CD4-positive, alpha-beta T cell treated with Interleukin-15 for 4 hours (primary cell): ENCODE results near the gene NOTCH2.

Experiments used
- DNase-seq: peaks from one replicate; pipeline ENCODE4 v3.0.0-alpha.2; 2020; ENCODE audit warnings: low spot score

The NOTCH2 gene

DNA sequence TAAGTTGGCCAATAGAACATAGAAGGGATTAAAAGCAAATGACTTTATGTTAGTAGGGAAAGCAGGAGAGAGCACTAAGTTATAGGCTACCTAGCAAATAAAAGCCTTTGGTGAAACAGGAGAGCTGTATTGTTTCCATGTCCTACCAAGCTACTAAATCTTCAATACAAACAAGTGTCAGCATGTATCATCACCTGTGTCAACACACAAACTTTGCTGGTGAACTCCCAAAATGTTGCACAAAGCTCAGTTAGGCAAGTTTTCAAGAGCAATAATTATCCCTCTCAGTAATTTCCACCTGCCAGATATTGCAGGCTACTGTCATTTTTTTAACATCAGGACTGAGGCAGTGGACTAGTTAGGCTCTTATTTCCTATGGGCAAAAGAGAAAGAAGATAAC, 95.4 kb downstream of the NOTCH2 start:
- no peak for DNase-seq

DNA sequence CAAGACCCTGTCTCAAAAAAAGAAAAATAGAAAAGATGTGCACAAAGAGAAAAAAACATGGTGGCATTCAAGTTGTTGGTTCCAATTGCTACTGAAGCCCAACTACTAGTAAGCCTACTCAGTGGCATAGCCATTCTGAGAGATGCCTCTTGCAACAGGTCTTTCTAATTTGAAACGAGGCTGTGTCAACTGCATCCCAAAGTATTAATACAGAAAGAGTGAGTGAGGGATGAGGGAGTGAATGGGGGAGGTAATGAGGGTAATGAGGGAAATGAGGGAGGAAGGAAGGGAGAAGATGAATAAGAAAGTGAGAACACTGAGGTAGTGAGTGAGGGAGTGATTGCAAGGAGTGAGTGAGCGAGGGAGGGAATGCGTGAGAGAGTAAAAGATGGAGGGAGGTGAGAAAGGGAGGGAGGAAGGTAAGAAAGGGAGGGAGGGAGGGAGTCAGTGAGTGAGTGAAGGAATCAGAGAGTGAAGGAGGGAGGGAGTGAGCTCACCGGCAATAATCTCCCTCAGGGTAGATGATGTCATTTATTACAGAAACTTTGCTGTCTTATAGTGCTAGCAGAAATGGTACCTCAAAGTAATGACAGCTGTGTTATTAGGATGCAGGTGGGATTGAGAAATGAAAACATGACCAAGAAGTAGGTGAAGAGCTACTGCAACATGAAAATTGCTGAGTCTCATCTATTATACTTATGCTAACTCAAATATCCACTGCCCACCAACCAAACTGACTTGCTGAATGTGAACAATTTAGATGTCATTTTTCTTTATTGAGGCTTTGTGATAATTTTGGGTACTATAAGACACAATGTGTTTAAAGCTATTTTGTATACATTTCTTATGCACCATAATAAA, 97.5 kb downstream of the NOTCH2 start:
- DNase-seq, result no peak

DNA sequence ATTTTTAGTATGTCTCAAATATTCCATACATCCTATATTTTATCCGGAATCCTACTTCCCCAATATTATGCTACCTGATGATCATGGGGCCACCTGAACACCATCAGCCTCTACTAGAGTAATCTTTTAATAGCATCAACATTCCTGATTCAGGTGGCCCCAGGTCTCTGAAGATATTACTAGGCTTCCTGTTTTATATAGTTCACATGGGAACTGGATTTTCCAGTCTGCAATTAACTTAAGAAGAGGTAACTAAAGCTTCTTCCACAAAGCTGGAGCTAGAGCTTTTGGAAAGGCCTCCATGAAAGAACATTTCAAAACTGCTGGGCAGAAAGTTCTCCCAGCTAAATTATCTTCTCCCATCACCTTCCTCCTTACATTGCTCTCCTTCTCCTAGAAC, 100.9 kb downstream of the NOTCH2 start:
- no peak for DNase-seq

DNA sequence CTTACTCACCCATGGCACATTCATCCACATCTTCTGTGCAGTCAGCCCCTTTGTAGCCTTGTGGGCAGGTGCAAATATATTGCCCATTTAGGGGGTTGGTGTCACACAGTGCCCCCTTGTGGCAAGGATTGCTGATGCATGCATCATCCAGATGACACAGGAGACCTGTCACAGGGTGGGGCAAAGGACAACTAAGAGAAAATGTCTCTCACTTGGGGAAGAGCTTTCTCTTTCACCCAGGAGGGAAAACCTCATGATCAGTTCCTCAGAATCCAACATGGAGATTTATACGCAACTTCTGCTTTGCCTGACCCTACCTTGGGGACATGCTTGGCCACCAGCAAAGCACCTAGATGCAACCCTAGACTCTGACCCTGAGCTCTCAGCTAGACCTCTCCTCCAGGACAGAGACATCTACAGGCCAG, 101.4 kb downstream of the NOTCH2 start:
- DNase-seq, result peak; percentile 80

DNA sequence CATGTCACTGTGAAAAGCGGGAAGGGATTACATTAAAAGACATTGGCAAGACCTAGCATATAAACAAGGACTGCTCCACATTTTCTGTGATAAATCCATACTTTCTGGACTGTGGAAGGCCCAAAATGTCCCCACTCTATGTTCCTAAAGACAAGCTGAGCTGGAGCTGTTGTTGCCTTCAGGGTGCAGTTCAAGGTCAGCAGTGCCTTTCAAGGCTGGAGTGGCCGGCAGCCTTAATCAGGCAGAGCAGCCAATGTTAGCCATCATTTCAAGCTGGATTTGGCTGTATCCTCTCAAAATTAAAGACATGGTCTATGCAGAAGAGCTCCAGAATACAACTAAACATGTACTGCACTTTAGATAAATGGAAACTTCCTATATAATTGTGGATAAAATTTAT, 102.8 kb downstream of the NOTCH2 start:
- no peak for DNase-seq

DNA sequence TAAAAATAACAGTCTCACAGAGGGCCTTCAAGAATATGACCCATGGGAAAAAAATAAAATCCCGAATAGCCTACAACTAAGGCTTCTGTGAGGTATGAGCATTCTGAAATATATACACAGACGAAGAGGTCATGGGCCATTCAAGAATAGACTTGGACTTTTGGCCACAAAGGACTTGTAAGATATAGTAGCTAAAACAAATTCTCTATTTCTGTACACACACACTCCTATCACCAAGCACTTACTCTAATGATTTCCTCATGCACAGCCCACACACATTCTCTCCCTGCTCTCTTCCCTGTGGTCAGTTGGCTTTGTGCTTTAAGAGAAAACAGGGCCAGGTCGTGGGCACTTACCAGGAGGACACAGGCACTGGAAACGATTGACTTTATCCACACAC, 103.4 kb downstream of the NOTCH2 start:
- no peak for DNase-seq

DNA sequence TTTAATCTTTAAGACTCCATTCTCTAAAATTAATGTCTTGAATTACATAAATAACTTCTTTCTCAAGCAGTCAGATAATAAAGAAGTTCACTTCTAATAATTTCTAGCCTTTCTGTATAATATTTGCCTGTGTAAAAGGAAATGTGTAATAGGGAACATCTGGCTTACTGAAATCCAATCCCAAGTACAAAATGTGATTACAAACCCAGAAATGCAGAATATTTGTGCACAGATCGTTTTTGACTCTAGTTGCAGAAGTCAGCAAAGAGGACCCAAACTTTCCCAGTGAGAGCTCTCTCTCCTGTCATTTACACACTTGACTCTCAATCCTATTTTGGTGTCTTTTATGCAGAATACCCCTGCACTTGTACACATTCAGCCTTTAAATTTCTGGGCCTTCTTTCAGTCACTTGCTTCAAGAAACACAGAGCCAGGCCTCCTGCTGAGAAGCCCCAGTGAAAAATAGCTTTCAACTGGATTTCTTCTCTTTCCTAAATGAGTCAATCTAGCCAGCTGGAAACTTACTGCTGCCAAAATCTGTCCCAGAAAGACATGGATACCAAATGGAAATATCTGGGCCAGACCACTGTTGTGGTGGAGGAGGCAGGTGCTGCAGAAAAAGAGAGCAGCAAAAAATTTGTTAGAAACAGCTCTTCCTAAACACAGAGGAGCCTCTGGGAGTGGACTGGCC, 104.6 kb downstream of the NOTCH2 start:
- no peak for DNase-seq

DNA sequence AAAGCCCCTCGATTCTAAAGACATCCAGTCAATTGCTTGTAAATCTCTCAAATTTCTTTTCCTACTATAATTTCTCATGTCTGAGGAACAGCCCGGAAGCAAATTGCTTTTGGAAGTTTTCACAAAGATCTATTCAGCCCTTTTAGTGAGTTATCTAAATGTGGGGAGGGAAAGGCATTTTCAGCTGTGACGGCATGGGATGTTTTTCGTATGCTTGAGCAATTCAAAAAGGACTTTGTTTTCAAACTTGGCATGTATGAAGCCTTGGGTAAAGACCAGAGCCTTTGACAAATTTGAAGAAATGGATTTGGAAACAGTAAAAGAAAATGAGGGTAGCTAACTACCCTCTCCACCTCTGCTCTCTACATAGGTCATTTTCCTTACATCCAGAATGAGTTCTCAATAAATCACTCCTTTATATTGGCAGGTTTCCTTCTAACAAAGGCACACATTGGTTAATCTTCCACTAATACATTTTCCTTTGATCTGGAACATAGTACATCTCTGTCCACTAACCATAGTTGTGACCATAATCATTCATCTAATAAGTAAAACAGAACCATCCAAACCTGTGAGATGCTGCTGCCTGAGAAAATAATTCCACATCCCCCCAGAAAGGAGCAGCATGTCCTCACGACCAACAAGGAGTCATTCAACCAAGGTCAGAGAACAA, 107.0 kb downstream of the NOTCH2 start:
- DNase-seq, result no peak

DNA sequence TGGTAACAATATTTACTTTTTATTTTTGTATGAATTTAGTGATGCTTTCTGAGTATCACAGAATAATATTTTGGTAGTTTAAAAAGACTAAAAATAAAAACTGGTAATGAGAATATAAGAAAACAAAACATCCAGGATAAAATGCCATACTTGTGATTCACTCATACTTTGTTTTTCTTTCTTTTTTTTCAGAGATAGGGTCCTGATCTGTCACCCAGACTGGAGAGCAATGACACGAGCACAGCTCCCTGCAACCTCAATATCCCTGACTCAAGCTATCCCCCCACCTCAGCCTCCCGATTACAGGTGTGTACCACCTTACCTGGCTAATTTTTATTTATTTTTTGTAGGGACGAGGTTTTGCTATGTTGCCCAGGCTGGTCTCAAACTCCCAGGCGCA, 109.0 kb downstream of the NOTCH2 start:
- DNase-seq, result no peak

DNA sequence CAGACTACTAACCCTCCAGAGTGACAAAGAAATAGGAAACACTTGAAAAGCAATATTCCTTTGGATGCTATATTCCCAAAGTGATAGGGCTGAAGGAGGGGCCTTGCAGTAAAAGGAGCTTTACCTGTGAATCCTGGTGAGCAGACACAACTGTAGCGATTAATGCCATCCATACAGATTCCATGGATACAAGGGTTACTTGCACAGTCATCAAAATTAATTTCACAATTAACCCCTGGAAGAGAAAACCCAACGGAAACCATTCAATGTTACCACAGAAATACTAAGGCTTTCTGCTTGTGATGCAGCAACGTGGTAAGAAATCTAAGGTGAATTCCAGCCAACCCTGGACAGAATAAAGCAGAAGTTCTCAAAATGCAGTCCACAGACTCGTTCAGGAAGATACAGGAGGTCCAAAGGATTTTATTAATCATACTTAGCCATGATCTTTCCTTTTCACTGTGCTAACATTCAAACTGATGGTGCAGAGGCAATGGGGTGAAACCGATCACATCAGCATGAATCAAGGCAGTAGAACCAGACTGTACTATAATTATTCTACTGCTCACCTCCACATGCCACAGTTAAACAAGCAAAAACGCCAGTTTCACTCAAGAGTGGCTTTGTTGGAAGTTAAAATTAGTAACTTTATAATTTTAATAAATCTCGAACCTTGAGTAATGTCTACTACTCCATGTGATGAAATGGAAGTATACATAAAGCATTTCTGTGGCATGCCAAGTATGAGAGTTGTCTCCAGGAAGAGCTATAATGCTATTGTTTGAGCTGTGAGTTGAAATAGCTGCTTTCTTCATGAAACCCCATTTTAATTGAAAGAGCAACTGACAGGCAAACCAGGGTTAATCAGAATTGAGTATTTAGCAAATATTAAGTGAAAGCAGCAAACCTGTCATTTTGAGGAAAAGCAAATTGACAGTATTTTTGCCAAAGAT, 109.9 kb downstream of the NOTCH2 start:
- no peak for DNase-seq

DNA sequence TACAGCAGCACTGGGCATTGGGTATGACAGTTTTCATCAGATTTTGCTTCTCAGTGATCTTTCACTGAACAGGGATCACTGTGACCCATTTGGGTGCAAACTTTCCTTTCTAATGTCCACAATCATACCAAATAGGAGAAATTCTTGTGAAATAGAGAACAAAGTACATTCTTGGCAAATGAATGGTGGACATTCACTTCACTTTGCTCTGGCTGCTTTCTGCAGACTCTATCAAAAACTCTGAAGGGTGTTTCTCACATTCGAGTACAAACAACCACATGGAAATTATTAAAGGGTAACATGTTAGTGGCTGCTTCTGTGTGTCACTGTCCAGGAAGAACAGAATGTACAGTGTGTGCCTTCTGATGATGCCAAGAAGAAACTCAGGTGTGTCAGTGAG, 111.2 kb downstream of the NOTCH2 start:
- no peak for DNase-seq

DNA sequence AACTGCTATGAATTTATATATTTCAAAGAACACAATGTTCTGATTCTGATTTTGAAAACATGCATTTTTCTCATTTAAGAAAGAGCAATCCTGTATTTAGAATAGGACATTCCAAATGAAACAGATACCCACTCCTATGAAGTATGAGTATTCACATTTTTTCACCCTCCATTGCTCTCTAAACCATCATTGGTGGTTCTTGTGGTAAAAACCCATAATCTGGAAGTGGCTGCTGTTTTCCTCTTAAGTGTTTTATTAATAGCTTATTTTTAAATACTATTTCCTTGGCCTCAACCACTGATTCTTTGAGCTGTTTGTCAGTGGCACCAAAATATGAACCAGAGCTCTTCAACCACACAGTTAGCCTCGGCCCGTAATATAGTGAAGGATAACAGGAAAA, 113.2 kb downstream of the NOTCH2 start:
- DNase-seq, result no peak

DNA sequence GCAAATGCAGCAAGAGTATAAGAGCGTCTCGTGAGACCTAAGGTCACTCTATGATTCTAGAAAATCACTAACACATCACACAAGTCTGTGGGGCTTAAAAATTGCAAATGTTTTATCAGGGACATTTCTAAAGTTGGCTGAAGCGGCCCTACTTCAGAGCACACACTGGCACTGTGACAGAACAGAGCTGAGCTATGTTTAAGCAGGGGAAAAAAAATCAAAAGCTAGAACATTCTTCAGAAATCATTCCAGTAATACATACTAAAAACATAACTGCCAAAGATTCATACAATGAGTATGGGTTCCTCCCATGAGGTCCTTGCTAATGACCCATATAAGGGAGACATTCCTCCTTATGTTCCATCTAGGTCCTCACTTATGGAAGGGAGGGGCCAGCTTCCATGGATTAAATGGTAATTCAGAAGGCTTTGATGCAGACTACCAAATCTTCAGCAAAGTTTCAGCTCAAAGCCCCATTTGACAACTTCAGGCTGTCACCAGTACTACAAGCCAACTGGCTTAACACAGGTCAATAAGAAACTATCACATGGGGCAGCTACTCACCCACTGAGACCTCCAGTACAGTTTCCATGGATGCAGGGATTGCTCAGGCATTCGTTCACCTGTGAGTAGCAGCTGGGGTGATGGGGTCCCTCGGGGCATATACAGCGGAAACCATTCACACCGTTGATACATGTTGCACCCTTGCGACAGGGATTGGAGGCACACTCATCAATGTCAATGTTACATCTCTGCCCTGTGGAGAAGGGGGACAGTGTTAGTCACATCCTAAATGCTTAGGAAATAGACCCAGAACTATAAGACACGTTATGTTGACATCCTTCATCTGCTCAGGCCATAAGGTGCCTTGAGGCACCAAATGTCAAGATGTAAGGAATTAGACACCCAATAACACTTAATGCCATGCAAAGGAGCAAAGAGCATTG, 114.7 kb downstream of the NOTCH2 start:
- no peak for DNase-seq

DNA sequence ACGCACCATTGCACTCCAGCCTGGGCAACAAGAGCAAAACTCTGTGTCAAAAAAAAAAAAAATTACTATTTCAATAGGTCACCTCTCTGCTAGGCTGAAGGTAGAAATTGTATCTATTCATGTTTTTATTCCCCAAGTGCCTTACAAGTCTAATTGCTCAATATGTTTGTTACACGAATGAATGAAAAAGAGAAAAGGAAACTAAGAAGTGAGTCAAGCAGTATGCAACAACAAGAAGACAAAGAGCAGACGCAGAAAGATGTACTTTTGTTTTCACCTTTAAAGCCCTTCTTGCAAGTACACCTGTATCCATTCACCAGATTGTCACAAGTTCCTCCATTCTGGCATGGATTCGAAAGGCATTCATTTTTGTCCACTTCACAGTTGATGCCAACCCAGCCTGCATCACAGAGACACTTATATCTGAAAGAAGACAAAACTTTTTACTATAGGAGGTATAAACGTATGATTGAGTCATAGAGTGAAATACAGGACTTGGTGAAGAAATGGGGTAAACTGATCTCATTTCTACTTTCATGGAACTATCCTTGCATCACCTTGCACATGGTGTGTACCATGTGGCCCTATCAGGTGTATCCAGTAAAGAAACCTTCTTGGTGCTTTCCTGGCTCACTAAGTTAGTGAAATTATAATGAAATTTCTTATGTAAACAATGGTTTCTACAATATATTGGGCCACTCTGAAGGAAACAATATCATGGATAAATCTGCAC, 116.0 kb downstream of the NOTCH2 start:
- no peak for DNase-seq

DNA sequence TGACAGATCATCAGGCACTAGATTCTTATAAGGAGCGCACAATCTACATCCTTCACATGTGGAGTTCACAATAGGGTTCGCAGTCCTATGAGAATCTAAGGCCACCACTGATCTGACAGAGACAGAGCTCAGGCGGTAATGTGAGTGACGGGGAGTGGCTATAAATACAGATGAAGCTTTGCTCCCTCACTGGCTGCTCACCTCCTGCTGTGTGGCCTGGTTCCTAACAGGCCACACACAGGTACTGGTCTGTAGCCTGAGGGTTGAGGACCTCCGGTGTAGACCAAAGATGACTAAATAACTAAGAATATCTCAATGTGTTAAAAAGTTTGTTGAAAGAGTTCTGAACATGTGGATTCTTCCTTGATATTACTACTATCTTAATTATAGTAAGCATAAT, 117.0 kb downstream of the NOTCH2 start:
- DNase-seq, result no peak

DNA sequence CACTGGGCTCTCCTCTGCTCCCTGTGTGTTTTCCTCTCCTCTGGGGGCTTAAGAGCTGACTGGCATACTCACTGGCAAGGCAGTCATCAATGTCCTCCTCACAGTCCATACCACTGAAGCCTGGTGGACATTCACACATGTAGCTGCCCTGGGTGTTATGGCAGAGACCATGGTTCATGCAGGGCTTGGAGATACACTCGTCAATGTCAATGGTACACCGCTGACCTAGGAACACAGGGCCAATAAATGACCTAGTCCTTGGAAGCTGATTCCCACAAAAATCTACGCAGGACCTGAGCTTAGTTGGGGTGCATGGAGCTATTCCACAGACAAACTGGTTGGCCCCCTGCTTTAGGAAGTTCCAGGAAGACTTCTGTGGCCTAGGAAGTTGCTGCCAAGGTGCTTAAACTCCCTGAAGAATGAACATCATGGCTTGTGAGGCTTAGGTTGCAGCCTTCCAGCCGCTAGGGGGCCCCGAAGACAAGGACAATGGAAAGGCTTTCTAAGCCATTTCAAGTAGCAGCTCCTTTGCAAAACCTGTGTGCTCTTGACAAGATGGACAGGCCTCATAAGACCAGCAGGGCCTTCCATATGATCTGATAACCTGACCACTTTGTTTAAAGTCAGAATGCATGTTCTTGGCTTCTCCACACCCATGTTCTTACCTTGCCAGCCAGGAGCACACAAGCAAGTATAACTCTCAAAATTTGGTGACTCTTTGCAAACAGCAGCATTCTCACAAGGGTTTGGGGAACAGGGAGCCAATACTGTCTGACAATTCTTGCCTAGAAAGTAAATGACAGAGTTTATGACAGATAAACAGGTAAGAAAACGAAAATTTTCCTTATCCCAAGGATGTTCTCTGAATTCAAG, 120.9 kb downstream of the NOTCH2 start:
- DNase-seq, result peak; percentile 62

DNA sequence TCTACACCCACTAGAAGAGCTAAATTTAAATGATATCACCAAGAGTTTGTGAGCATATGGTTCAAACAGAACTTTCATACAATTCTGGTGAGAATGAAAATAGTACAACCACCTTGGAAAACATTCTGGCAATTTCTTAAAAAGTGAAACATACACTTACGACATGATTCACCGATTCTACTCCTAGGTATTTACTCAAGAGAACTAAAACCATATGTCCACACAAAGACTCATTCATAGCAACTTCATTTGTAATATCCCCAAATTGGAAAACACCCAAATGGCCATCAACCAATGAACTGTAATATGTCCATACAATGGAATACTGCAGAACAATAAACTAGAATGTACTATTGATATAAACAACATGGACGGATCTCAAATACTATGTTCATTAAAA, 122.0 kb downstream of the NOTCH2 start:
- DNase-seq, result no peak

DNA sequence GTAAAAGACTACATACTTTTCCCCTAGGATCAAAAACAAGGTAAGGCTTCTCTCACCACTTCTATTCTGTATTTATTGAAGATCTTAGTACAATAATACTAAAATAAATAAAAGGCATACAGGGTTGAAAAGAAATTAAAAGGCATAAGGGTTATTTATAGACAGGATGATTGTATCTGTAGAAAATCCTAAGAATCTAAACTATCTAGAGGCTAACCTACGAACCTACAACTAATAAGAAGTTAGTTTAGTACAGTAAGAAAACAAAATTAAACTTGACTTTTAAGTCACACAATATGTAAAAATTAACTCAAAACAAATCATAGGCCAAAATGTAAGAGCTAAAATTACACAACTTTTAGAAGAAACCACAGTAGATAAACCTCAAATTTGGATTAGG, 122.7 kb downstream of the NOTCH2 start:
- DNase-seq, result no peak

DNA sequence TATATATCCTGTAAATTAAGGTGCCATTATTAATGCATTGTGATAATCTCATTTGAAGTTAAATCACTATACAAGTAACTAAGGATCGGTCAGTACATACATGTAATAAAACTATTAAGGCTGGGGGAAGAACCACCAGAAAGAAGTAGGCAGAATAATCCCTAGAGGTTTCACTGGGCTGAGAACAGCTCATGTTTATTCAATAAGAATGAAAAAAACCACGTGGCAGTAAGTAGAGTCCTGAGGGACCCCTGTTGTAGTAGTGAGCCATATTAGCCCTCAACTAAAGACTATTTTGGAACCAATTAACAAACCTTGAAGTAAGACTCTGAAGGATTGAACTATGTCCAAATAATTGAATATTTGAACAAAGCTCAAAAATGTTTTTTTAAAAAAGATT, 126.2 kb downstream of the NOTCH2 start:
- no peak for DNase-seq
